ENCODE measurements around the gene USP17L13. TPM values are rescaled to one million over a fixed set of nuclear protein-coding genes. Genes with fewer than 3 reads are reported as not detected.

USP17L13 gene
- polyA plus RNA-seq, 1 donor from 2014 or later, result not detected

Other genes with a start within 250 kb of the USP17L13 start
- gene FAM90A26, start 54.5 kb upstream of the USP17L13 start, polyA plus RNA-seq (ENCODE audit: insufficient read depth, low read depth, low replicate concordance), result not detected
- not detected for gene USP17L10, start 14.2 kb upstream of the USP17L13 start, polyA plus RNA-seq (ENCODE audit: insufficient read depth, low read depth, low replicate concordance)
- gene USP17L11, start 9.5 kb upstream of the USP17L13 start, polyA plus RNA-seq (ENCODE audit: insufficient read depth, low read depth, low replicate concordance), result not detected
- gene USP17L12, start 4.7 kb upstream of the USP17L13 start, polyA plus RNA-seq (ENCODE audit: insufficient read depth, low read depth, low replicate concordance), result not detected
- gene USP17L15, start 9.5 kb downstream of the USP17L13 start, polyA plus RNA-seq (ENCODE audit: insufficient read depth, low read depth, low replicate concordance), result not detected
- gene USP17L17, start 19.0 kb downstream of the USP17L13 start, polyA plus RNA-seq (ENCODE audit: insufficient read depth, low read depth, low replicate concordance), result not detected
- not detected for gene USP17L18, start 23.7 kb downstream of the USP17L13 start, polyA plus RNA-seq (ENCODE audit: insufficient read depth, low read depth, low replicate concordance)
- gene USP17L19, start 28.5 kb downstream of the USP17L13 start, polyA plus RNA-seq (ENCODE audit: insufficient read depth, low read depth, low replicate concordance), result not detected
- not detected for gene USP17L20, start 33.2 kb downstream of the USP17L13 start, polyA plus RNA-seq (ENCODE audit: insufficient read depth, low read depth, low replicate concordance)
- gene USP17L21, start 38.0 kb downstream of the USP17L13 start, polyA plus RNA-seq (ENCODE audit: insufficient read depth, low read depth, low replicate concordance), result not detected
- not detected for gene USP17L22, start 42.7 kb downstream of the USP17L13 start, polyA plus RNA-seq (ENCODE audit: insufficient read depth, low read depth, low replicate concordance)
- gene USP17L24, start 100.3 kb downstream of the USP17L13 start, polyA plus RNA-seq (ENCODE audit: insufficient read depth, low read depth, low replicate concordance), result not detected
- gene USP17L25, start 105.0 kb downstream of the USP17L13 start, polyA plus RNA-seq (ENCODE audit: insufficient read depth, low read depth, low replicate concordance), result not detected
- not detected for gene USP17L26, start 109.8 kb downstream of the USP17L13 start, polyA plus RNA-seq (ENCODE audit: insufficient read depth, low read depth, low replicate concordance)
- gene USP17L5, start 114.5 kb downstream of the USP17L13 start, polyA plus RNA-seq (ENCODE audit: insufficient read depth, low read depth, low replicate concordance), result not detected
- gene USP17L27, start 119.3 kb downstream of the USP17L13 start, polyA plus RNA-seq (ENCODE audit: insufficient read depth, low read depth, low replicate concordance), result not detected
- gene USP17L28, start 124.0 kb downstream of the USP17L13 start, polyA plus RNA-seq (ENCODE audit: insufficient read depth, low read depth, low replicate concordance), result not detected
- not detected for gene USP17L29, start 128.7 kb downstream of the USP17L13 start, polyA plus RNA-seq (ENCODE audit: insufficient read depth, low read depth, low replicate concordance)
- gene USP17L30, start 138.2 kb downstream of the USP17L13 start, polyA plus RNA-seq (ENCODE audit: insufficient read depth, low read depth, low replicate concordance), result not detected
- not detected for gene DEFB131A, start 219.5 kb downstream of the USP17L13 start, polyA plus RNA-seq (ENCODE audit: insufficient read depth, low read depth, low replicate concordance)